Measurements from ENCODE around the gene BRD3OS. TPM values are rescaled to one million over a fixed set of nuclear protein-coding genes. Genes with fewer than 3 reads are reported as not detected.

Gene BRD3OS
- total RNA-seq, 1 donor from 2014 or later, result 17.3 TPM

DNA sequence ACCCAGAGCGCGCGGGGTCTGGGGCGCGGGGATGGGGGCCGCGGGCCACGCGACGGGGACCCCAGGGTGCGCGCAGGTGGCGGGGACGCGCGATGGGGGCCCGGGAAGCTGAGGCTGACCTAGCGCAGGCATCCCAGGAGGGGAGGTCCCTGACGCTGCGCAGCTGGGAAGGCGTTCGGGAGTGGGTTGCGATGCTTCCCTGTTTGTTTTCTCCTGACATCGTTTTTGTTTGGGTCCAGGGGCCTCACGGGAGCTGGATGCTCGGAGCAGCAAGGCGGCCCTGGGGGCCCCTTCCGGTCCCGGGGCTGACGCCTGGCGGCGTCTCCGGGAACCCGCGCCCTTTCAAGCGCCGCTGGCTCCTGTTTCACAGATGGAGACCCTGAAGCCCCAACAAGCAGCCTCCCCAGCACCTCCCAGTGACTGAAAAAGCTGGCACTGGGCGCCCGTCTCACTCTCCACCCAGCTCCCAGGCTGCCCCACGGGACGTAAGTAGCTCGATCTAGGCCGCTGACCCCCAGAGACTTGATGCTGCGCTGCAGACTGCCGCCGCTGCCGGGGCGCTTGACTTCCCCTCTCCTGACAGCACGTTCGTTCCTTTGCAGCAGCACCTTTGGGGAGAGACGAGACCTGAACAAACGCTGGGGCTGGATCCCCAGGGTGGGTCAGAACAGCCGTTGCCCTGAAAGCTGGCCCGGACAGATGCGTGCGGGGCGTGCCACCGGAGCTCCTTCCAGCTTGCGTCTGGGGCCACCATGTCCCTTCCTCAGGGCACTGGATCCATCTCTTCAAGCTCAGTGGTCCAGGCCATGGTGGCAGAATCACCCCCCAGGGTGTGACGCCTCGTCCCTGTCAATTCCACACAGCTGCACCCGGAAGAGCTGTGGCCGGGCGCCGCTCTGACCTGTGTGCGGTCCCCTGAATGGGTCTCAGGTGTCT, 593 bp downstream of the BRD3OS start:
- peak; percentile 63 for DNase-seq
- peak; percentile 19 for ATAC-seq (ENCODE audit: low read depth)
- peak overlapping the region; percentile 83 for H3K4me3 Mint-ChIP-seq
- CTCF ChIA-PET, result interaction anchor here (0.7 to 1.9 kb wide), 3 partner anchors 33 to 244 kb away, joined by 4 to 9 read pairs (median 5); no protein-coding TSS in a partner anchor
- POLR2A ChIA-PET, result interaction anchor here (0.9 to 1.5 kb wide), 7 partner anchors 30 to 678 kb away, joined by 3 to 9 read pairs (median 4); partner anchors contain the start of genes MED22, RPL7A and WDR5
- peaks cover 16% of the 10 kb centered on the region for H3K4me1 Mint-ChIP-seq
- peak overlapping the region; percentile 61 for H3K27ac Mint-ChIP-seq
- no peaks in the 10 kb centered on the region for H3K9me3 Mint-ChIP-seq
- H3K27me3 Mint-ChIP-seq, result no peaks in the 10 kb centered on the region
- TF ChIP-seq, protein P1, sequence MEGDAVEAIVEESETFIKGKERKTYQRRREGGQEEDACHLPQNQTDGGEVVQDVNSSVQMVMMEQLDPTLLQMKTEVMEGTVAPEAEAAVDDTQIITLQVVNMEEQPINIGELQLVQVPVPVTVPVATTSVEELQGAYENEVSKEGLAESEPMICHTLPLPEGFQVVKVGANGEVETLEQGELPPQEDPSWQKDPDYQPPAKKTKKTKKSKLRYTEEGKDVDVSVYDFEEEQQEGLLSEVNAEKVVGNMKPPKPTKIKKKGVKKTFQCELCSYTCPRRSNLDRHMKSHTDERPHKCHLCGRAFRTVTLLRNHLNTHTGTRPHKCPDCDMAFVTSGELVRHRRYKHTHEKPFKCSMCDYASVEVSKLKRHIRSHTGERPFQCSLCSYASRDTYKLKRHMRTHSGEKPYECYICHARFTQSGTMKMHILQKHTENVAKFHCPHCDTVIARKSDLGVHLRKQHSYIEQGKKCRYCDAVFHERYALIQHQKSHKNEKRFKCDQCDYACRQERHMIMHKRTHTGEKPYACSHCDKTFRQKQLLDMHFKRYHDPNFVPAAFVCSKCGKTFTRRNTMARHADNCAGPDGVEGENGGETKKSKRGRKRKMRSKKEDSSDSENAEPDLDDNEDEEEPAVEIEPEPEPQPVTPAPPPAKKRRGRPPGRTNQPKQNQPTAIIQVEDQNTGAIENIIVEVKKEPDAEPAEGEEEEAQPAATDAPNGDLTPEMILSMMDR (IDR thresholded peaks at IDR 0.05), result no peak
- peaks cover 20% of the 10 kb centered on the region for H3K36me3 Mint-ChIP-seq (ENCODE audit: low read depth)
- intact Hi-C loops (cut with micrococcal nuclease), result loop anchor here (1.0 to 10.0 kb wide), 10 partner anchors 34 to 651 kb away; partner anchors contain the start of genes BRD3, CACFD1, RNU6ATAC and STKLD1

DNA sequence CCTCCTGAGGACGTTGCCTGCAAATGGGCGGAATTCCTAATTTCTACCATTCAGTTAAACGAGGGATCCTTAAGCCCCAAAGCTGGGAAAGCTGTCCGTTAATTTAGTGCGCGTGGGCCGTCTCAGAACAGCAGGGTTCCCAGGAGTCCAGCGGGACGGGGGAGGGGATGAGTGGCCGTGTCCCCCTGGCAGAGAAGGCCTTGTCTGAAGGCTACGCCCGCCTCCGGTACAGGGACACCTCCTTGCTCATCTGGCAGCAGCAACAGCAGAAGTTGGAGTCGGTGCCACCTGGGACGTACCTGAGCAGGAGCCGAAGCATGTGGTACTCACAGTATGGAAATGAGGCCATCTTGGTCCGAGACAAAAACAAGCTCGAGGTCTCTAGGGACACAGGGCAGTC, 1.3 kb downstream of the BRD3OS start:
- H3K9me3 Mint-ChIP-seq, result no peaks in the 10 kb centered on the region
- no peak overlapping the region for H3K27ac Mint-ChIP-seq
- ATAC-seq (ENCODE audit: low read depth) (no peak), DNase-seq (no peak)
- CTCF ChIA-PET, result no interaction called here
- peaks cover 25% of the 10 kb centered on the region for H3K36me3 Mint-ChIP-seq (ENCODE audit: low read depth)
- TF ChIP-seq, protein P1 (IDR thresholded peaks at IDR 0.05), result no peak
- H3K4me1 Mint-ChIP-seq, result peaks cover 16% of the 10 kb centered on the region
- peak overlapping the region; percentile 83 for H3K4me3 Mint-ChIP-seq
- POLR2A ChIA-PET, result interaction anchor here (1.2 to 1.5 kb wide), 2 partner anchors 40 to 679 kb away, joined by 5 to 9 read pairs; partner anchors contain the start of genes MED22 and RPL7A
- H3K27me3 Mint-ChIP-seq, result no peaks in the 10 kb centered on the region
- intact Hi-C loops (cut with micrococcal nuclease), result loop anchor here (5.0 to 10.0 kb wide), 3 partner anchors 368 to 652 kb away; partner anchors contain the start of genes STKLD1 and SURF4

DNA sequence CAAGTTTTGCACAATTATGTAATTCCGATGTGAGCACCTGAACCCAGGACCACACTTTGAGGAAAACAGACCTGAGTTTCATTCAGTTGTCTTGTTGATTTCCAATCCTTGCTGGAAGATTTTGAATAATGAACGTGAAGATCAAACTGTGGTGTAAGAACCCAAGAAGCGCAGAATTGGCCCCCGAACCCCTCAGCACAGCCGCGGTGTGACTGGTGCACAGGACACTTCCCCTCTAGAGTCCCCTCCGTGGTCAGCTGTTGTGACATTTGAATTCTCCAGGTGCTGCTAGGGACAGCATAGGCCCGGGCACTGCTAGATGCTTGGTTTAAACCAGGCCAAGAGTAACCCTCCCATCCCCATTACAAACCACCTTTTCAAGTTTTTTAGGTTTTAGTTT, 1.7 kb downstream of the BRD3OS start:
- Mint-ChIP-seq H3K27ac (no peak overlapping the region), H3K9me3 (no peaks in the 10 kb centered on the region), H3K4me1 (peaks cover 16% of the 10 kb centered on the region), H3K27me3 (no peaks in the 10 kb centered on the region), H3K36me3 (ENCODE audit: low read depth) (peaks cover 26% of the 10 kb centered on the region), H3K4me3 (no peak overlapping the region)
- CTCF ChIA-PET, result no interaction called here
- no peak for ATAC-seq (ENCODE audit: low read depth)
- POLR2A ChIA-PET, result no interaction called here
- DNase-seq, result no peak
- TF ChIP-seq, protein P1 (IDR thresholded peaks at IDR 0.05), result no peak
- intact Hi-C loops (cut with micrococcal nuclease), result loop anchor here (5.0 to 10.0 kb wide), 3 partner anchors 368 to 652 kb away; partner anchors contain the start of genes STKLD1 and SURF4

DNA sequence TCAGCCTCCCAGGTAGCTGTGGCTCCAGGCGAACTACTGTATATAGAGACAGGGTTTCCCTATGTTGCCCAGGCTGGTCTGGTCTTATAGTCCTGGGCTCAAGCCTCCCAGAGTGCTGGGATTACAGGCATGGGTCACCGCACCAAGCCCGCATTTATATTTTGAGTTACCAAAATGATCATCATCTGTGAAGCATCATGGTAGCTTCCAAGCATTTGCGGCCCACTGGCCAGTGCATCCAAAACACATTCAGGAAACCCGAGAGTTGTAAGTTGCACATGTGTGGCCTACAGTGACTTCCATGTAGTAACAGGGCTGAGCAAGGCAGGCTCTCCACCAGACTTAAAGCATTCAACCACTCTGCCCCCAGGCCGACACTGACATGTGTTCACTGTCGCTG, 2.3 kb downstream of the BRD3OS start:
- POLR2A ChIA-PET, result no interaction called here
- Mint-ChIP-seq H3K36me3 (ENCODE audit: low read depth) (peaks cover 26% of the 10 kb centered on the region), H3K4me3 (no peak overlapping the region)

More for the DNA sequence above, 2.3 kb downstream of the BRD3OS start:
- Mint-ChIP-seq H3K4me1 (peaks cover 16% of the 10 kb centered on the region), H3K27me3 (no peaks in the 10 kb centered on the region), H3K27ac (no peak overlapping the region), H3K9me3 (no peaks in the 10 kb centered on the region)
- CTCF ChIA-PET, result no interaction called here
- TF ChIP-seq, protein P1 (IDR thresholded peaks at IDR 0.05), result no peak
- DNase-seq (no peak), ATAC-seq (ENCODE audit: low read depth) (no peak)
- intact Hi-C loops (cut with micrococcal nuclease), result loop anchor here (5.0 to 10.0 kb wide), 3 partner anchors 367 to 653 kb away; partner anchors contain the start of genes STKLD1 and SURF4

All from activated B cell treated with CpG ODN at 0.5 μM for 24 hours (primary cell).